GM21367 (cell line): ENCODE measurements around the gene IMMP2L.
A peak's percentile ranks its signal among the peaks of the same experiment; 100 is the strongest.
"Not testable (repeated sequence)": the region's sequence is repeated elsewhere in the genome, so short reads cannot be mapped to it uniquely, and the experiment has no call there.

ENCODE experiments used
- ATAC-seq: cut with Tn5 transposase; IDR thresholded peaks from one replicate; pipeline ENCODE4 v1.9.1; 2021; ENCODE audit not compliant: unreplicated experiment

Gene IMMP2L

DNA sequence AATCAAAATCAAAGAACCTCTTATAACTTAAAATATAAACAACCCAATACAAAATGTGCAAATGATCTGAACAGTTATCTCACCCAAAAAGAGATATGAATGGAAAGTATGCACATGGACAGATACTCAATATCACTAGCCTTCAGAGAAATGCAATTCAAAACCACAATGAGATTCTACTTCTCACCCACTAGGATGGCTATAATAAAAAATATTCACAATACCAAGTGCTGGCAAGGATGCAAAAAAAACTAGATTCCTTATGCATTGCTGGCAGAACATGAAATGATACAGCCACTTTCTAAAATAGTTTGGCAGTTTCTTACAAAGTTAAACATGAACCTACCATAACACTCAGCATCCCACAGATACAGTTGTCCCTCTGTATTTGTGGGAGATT, 601.5 kb downstream of the IMMP2L start:
- no peak for ATAC-seq

DNA sequence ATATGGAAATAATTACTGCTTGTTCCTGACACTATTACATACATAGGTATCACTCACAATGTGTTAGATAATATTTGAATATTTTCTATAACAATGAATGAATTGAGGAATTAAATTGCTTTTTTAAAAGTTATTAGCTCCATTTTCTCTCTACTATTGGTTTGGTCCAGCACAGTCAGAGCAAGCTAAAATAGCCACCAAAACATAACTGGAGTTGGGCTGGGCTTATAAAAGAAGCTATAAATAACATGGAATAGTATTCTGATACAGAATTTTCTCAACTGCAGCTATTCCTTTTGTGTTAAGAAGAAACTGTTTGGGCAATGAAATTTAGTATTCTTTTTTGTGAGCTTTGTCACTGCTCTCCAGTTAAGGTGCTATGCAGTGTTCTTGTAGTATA, 614.0 kb downstream of the IMMP2L start:
- ATAC-seq = no peak

DNA sequence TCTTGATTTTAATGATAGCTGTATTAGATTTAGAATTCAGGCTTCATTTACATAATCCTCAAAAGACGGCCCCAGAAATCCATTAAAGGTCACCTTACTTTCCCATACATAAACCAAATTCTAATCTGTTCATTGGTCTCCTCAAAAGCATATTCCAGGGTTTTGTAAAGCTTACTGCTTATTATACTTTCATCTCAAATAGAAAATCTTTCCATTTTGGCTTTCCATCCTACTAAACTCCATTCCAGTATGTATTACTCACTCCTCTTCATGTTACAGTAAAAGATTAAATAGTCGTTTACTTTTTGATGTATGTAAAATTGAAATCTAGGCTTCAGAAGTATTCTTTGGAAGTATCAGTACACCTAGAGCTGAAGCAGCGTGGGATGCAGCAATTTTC, 614.9 kb downstream of the IMMP2L start:
- no peak for ATAC-seq

DNA sequence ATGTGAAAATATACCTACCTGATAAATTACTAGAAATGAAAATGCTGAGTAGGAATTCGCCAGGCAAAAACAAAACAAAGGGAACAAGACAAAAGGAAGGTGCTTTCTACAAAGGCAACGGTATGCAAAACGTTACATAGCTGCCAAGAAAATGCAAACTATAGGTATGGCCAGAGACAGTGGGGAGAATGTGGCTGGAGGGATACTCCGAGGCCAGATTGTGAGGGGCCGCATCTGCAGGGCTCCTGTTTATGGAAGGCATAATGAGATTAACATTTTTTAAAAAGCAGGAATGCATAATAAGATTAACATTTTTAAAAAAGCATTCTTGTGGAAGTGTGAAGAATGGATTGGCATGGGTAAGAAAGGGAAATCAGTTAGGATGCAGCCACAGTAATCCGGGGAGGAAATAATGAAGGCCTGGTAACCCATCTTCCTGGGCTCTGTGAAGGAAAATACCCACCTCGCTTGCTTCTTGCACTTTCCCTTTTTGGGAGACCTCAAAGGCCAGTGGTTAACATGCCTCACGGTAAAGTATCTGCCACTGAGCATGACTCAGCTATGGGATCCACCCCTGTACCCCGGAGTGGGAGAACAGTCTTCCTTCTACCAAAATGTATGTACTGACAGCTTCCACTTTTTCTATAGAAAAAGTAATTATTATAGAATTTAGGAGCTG, 617.2 kb downstream of the IMMP2L start:
- ATAC-seq = no peak

- ATAC-seq = no peak
These were observed 617.8 kb downstream of the IMMP2L start for GRCh38 chr7:110944448-110944847.

DNA sequence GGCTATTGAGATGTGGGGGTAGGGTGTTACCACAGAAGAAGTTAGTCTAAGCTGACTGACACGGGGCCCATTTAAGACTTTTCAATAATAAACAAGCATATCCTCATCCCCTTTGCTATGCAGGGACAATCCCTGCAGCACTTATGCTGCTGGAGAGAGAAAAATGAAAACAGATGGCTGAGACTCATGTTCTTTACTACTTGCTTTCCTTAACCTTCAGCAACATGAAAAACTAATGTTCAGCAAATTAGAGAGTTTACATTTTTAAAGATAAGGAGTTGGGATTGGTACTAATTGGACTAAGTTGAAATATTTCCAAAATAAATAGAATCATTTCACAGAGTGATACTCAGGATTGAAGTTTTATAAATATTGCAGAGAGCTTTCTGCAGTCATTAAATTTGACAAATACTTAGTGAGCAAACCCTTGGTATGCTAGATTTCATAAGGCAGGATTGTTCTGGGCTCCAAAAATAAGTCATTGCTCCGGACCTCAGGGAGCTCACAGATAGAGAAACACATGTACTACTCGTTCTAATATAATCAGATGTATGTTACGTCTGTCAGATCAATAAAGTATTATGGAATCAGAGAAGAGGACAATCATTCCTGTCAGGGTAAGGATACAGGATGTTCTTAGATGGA, 618.5 kb downstream of the IMMP2L start:
- no peak for ATAC-seq

DNA sequence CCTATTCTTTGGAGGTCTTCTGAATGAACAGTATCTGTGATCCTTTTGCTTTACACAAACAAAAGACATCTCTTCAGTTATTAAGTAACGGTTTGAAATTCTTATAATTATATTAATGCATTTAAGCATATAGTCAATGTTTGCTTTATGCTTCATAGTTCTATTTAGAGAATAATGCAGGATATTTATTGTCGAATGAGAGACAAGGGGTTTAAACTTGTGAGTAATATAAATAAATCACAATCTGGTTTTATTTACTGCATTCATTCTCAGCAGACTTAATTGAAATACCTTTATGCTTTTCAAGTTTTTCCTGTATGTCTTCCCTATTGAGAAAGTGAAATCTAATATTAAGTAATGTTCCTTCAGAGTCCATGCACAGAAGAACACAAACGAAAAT, 620.9 kb downstream of the IMMP2L start:
- no peak for ATAC-seq

- no peak for ATAC-seq
These were observed 621.5 kb downstream of the IMMP2L start for GRCh38 chr7:110940756-110941155.

GRCh38 chr7:110938165-110938564, 624.1 kb downstream of the IMMP2L start:
- no peak for ATAC-seq

GRCh38 chr7:110936665-110937064, 625.6 kb downstream of the IMMP2L start:
- not testable (repeated sequence) for ATAC-seq

DNA sequence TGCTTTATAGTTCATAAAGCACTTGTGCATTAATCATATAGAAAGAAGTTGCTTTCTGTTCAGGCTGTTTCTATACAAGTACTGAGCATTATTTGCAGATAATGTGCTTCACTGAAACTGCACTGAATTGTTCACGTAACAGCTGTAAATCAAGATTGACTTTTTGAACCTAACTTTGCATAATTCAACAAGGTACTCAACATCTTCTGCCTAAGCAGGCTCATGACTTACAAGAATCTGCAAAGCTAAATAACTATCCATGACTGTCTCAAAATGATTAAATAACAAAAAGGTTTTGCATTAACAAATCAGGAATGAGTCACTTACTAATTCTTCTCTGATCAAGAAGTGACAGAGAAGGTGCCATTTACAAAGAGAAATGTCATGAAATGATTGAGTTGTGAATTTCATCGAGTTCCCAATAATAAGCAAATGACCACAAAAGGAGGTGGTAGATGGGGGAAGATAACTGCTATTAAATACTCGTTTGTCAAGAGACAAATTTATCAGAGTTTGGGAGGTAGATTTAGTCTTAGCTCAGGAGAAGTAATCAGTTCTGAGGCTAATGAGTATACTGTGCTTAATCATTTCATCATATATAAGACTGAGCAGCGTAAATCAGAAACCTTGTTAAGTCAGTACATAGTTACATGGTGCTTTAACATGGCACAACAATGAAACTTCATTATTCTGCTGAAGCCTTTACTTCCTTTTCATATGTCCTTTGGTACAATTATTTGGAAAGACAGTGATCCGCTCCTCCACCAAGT, 632.6 kb downstream of the IMMP2L start:
- no peak for ATAC-seq

DNA sequence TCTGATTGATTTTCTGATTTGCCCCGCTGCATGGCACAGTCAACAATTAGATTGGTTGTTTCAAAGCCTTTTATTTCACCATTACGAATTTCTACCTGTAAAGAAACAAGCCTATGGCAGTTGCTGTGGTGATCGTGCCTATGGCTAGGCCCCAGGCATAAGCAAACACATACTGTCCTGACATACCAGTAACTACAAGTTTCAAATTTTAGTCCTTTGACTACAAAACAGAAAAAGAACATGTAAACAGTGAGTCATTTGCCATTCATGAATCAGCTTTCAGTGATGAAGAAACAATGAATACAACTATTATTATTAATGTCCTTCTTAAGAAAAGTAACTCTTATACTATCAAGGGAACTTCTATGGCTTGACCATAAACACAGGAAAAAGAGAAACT, 639.4 kb downstream of the IMMP2L start:
- no peak for ATAC-seq

DNA sequence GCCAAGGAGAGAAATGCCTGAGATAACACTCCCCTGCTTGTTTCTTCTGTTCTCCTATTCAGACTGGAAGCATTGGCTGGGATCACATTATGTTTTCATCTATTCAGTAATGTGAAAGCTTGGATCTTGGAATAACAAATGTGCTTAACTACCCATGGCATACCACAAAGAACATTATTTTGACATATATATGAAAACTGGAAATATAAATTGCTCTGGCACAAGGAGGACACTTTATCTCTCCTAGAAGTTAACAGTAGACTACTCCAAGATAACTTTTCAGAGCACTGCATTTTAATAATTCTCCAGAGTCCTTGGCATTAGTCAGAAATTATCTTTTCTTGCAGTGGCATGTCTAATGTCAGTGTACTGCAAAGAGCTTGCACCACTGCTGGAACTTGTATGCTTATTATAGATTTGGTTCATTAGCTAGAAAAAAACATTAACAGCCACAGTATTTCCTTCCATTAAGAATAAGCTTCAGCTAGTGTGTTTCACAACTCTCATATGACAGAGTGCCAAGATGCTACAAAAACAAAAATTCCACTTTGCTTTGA, 640.6 kb downstream of the IMMP2L start:
- no peak for ATAC-seq

DNA sequence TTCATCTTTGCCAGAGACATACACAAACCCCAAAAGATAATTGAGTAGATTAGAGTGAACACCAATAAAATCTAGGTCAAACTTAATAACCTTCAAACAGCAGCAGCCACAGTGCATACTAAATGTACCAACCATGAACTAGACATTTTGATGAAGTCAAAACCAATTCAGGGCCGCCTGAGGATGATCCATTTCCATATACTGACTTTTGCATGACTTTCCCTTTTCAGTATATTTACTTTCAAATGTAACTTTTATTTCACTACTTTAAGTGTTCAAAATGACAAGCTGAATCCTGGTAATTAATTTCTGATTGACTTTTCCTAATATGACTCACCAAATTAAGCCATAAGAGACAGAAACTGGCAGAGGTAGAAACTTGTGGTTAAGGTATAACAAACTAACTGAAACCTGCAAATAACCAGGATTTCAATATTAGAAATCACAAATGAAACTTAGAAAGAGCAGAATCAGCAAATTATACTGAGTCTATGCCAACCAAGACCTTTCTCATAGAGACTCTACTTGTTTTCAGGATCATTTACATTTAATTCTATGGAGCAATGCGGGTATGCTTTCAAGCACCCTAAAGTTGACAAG, 643.2 kb downstream of the IMMP2L start:
- ATAC-seq = peak; percentile 69

DNA sequence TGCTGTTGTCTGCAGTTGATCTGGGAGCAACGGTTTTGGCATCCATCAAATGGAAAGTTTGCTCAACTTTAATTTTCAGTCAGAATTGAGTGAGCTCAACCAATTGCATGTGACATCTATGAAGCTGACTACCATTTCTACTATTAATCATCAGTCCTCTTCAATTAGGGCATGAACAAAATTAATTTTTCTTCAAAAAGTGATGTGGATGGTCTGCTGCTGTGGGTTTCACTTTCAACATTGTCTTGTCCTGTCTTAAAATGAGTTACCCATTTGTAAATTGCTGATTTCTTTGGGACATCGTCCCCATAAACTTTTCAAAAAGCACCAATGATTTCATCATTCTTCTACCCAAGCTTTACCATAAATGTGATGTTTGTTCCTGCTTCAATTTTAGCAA, 648.0 kb downstream of the IMMP2L start:
- no peak for ATAC-seq

GRCh38 chr7:110911632-110912031, 650.7 kb downstream of the IMMP2L start:
- ATAC-seq = no peak

GRCh38 chr7:110909117-110909516, 653.2 kb downstream of the IMMP2L start:
- no peak for ATAC-seq

DNA sequence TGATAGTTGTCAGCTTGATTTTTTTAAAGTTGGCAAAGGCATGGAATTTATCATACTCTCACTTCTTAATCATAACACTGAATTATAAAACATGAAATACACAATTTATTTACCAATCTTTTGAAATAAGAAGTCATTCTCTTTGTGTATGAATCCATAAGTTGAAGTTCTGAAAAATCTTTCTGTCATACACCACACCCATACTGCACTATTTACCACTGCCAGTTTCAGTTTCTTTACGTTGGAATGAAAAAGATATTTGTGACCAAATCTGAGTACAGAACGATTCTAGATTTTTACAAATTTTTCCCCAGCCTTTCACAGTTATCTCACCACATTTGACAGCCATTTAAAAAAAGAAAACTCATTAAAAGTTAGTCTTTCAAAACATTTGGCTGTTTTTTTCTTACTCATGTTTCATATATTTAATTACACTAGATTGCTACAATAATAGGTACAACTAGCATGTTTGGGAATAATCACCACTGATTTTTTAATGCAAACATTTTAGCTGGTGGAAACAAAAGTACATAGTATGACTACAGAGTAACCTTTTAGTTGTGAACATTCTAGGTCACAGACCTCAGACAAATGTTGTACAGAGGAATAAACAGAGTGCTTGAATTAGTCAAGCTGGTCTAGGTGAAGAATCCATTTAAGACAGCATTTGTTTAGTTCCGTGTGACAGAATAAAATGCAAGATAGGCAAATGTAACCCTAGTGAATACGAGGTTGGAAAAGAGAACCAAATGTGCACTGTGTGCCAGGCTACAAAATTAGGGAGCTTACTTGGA, 656.3 kb downstream of the IMMP2L start:
- ATAC-seq = no peak

GRCh38 chr7:110898516-110898915, 663.8 kb downstream of the IMMP2L start:
- no peak for ATAC-seq

DNA sequence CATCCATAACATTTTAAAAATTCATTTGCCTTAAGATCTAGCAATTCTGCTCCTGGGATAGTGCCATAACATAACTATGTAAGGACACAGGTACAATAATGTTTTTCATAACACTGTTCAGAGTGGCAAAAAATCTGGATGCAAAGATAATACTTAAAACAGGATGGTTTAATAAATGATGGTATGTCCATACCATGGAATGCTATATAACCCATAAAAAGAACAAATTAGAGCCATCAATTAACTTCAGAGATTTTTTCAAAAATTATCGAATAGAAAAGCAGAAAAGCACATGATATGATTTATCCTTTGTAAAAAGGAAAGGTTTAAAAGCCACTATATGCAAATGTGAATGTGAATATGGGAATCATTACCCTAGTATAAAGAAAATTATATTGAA, 664.8 kb downstream of the IMMP2L start:
- no peak for ATAC-seq

- ATAC-seq = no peak
These were observed 668.2 kb downstream of the IMMP2L start for GRCh38 chr7:110894111-110894510.
